ENCODE data around the gene SLC35F3. TPM values are rescaled to one million over a fixed set of nuclear protein-coding genes. Genes with fewer than 3 reads are reported as not detected.

Gene SLC35F3
- total RNA-seq, 8 experiments from 2014 or later, result 0.46 to 2.1 (median 0.71) TPM; not detected in 3

DNA sequence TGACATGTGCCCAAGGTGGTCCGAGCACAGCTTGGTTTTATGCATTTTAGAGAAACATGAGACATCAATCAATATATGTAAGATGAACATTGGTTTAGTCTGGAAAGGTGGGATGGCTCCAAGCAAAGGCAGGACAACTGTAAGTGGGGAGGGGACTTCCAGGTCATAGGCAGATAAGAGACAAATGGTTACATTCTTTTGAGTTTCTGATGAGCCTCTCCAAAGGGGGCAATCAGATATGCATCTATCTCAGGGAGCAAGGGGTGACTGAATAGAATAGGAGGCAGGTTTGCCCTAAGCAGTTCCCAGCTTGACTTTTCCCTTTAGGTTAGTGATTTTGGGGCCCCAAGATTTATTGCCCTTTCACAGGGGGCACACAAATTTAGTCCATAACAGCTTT lies 374.5 kb downstream of the SLC35F3 start:
- in situ Hi-C loops (cut with MboI; ENCODE audit: low pct_unique_long_range_greater_than_20kb in 2 of 9, low sequenced_read_pairs in 9 of 9, unreplicated experiment in 9 of 9), result no loop called here
- ATAC-seq (replicated peaks in 6 of 8), result no peak
- Histone ChIP-seq H3K4me3 (no peak overlapping the region), H3K27ac (no peak overlapping the region), H3K4me1 (replicated peaks in 1 of 2) (no peaks in the 10 kb centered on the region)
- WGBS, 10 experiments, result 0 to 88% (median 78%) methylated on average over 1 of the region's 1 CpG; no CpG with 5 or more reads in 6 of the 10 experiments

DNA sequence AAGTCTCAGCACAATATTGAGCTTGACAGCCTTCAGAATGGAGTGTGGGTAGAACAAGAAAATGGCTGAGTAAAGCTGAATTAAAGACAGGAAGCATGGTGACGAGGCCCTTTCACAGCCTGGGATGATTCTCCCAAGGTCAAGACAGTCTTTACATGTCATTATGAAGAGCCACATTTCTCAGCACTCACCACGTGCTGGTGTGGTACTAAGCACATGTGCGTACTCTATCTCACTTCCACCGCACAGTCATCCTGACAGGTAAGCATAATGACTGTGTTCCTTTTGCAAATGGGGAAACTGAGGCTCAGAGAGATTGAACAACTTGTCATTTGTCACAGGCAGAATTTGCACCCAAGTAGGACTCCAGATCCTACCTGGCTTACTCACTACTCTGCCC lies 376.0 kb downstream of the SLC35F3 start:
- no peak for ATAC-seq (replicated peaks in 6 of 8)
- in situ Hi-C loops (cut with MboI; ENCODE audit: low pct_unique_long_range_greater_than_20kb in 2 of 9, low sequenced_read_pairs in 9 of 9, unreplicated experiment in 9 of 9), result no loop called here
- no peak overlapping the region for H3K4me3 ChIP-seq
- no peak overlapping the region for H3K27ac ChIP-seq
- H3K4me1 ChIP-seq (replicated peaks in 1 of 2), result no peaks in the 10 kb centered on the region
- WGBS, 10 experiments, result 17 to 90% (median 45%) methylated on average over 1 to 4 of the region's 4 CpGs; no CpG with 5 or more reads in 2 of the 10 experiments

DNA sequence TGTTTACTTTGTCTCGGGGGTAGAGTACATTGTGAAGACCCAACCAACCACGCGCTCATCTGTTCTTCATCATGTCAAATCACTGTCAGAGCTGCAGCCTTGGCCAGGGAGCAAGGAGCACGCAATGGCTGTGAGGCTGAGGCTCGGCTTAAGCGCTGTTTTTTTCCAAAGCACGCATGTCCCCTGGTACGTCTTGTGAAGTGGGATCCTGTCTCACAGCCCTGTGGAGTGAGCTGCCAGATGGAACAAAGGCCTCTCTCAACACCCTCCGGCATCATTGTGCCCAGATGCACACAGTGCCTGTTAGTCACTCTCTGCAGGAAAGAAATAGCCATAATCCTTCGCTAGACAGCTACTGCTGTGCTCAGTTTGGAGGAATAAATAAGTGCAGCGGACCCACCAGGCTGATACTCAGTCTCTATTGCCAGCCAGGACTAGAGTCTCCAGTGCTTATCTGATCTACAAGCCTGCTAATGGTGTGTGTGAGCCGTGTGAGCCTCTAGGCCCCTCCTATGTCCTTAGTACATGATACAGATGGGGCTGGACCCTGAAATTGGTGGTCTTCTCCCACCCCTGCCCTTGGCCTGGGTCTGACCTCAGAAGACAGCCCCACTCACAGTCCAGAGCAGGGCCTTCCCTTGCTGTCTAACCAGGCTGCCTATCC lies 377.5 kb downstream of the SLC35F3 start:
- in situ Hi-C loops (cut with MboI; ENCODE audit: low pct_unique_long_range_greater_than_20kb in 2 of 9, low sequenced_read_pairs in 9 of 9, unreplicated experiment in 9 of 9), result no loop called here
- Histone ChIP-seq H3K27ac (no peak overlapping the region), H3K4me3 (no peak overlapping the region), H3K4me1 (replicated peaks in 1 of 2) (no peaks in the 10 kb centered on the region)
- peak in 3 of 8 experiments; percentile 67 to 91 (median 88) for ATAC-seq (replicated peaks in 6 of 8)
- 0 to 90% (median 60%) methylated on average over 1 to 10 of the region's 12 CpGs; no CpG with 5 or more reads in 1 of the 10 experiments for WGBS, 10 experiments

DNA sequence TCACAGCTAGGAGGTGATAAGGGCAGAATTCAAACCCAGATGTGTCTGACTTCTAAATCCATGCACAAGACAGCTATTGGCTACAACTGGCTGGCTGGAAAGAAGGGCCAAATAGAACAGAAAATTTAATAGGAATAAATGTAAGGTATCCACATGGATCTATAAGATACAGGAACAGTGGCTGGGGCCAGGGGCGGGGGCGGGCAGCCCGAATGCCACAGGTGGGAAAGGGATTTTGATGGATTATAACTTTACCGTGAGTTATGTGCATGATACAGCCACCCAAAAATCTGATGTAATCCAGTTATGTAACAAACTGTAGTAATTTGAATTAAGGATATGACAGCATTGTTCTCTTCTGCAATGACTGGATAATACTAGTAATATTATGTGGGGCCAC lies 381.7 kb downstream of the SLC35F3 start:
- ATAC-seq (replicated peaks in 6 of 8), result no peak
- in situ Hi-C loops (cut with MboI; ENCODE audit: low pct_unique_long_range_greater_than_20kb in 2 of 9, low sequenced_read_pairs in 9 of 9, unreplicated experiment in 9 of 9), result no loop called here
- 0 to 100% (median 92%) methylated on average over 1 to 4 of the region's 4 CpGs; no CpG with 5 or more reads in 4 of the 10 experiments for WGBS, 10 experiments

DNA sequence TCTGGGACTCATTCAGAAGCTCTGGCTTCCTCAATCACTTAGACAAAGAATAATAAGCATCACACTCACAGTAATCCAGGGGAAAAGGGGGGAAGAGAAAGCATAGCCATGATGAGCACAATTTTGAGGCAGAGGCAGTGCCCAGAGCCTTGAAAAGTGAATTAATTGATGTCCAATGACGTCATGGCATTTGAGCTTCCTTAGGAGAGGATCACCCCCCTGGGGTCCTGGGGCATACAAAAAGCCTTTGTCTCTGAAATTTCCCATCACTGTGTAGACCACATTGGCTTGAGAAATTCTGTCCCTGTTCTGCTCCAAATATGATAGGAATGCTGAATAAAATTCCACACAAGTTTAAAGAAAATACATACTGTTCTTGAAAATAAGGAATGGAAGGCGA lies 384.5 kb downstream of the SLC35F3 start:
- no peaks in the 10 kb centered on the region for H3K4me1 ChIP-seq (replicated peaks in 1 of 2)
- no peak for ATAC-seq (replicated peaks in 6 of 8)
- H3K4me3 ChIP-seq, result no peak overlapping the region
- in situ Hi-C loops (cut with MboI; ENCODE audit: low pct_unique_long_range_greater_than_20kb in 2 of 9, low sequenced_read_pairs in 9 of 9, unreplicated experiment in 9 of 9), result no loop called here
- no peak overlapping the region for H3K27ac ChIP-seq
- 0 to 87% (median 69%) methylated on average over 1 to 2 of the region's 2 CpGs; no CpG with 5 or more reads in 1 of the 10 experiments for WGBS, 10 experiments

More for the DNA sequence above, 381.7 kb downstream of the SLC35F3 start:
- Histone ChIP-seq H3K4me3 (no peak overlapping the region), H3K4me1 (replicated peaks in 1 of 2) (no peaks in the 10 kb centered on the region), H3K27ac (no peak overlapping the region)

DNA sequence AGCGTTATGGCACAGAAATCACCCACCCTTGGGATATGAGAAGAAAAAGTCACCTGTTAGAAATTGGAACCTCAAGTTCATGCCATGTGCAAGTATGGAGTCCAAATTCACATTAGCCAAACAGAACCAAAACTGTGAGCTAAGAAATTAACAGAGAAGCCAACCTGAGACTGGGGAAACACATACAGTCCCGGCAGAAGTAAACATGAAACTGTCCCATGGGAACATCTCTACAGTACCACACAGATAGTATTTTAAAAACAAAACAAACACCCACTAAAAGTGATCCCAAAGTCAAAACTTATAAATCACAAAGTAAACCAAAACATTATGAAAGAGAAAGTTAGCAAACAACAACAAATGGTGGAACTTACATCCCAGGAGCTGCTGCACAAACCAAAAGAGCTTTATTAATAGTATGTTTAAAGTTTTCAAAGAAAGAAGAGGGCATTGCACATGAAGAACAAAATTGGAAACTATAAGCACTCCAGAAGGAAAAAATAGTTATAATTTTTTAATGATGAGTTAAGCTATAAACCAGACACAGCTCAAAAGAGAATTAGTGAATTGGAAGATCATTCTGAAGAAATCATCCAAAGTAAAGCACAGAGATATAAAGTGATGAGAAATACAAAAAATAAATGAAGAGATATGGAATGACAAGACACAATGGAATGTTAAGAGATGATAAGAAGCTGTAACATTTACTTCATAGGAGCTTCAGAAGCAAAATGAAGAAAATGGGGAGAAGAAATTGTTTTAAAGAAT lies 385.2 kb downstream of the SLC35F3 start:
- Histone ChIP-seq H3K27ac (no peak overlapping the region), H3K4me1 (replicated peaks in 1 of 2) (no peaks in the 10 kb centered on the region), H3K4me3 (no peak overlapping the region)
- ATAC-seq (replicated peaks in 6 of 8), result no peak
- WGBS, 10 experiments, result 0 to 92% (median 72%) methylated on average over 1 to 2 of the region's 2 CpGs; no CpG with 5 or more reads in 2 of the 10 experiments
- in situ Hi-C loops (cut with MboI; ENCODE audit: low pct_unique_long_range_greater_than_20kb in 2 of 9, low sequenced_read_pairs in 9 of 9, unreplicated experiment in 9 of 9), result no loop called here

DNA sequence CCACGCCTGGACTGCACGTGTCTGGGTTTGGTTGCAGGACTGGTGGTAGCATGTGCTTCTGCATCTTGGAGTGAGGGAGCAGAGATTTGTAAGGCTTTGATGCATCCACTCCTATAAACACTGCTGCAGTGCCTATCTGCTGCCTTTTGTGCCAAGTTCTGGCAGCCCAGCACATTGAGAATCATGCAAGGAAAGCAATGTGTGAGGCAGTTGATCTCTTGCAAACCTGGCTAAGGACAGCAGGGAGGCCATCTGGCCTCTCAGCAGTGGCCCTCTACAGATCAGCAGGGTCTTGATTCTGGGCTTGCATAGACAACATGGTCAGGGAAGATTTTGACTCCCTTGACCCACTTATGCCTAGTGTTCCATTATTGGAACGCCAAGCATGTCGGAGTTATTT lies 387.5 kb downstream of the SLC35F3 start:
- no peaks in the 10 kb centered on the region for H3K4me1 ChIP-seq (replicated peaks in 1 of 2)
- H3K4me3 ChIP-seq, result no peak overlapping the region
- no peak for ATAC-seq (replicated peaks in 6 of 8)
- H3K27ac ChIP-seq, result no peak overlapping the region
- 8 to 100% (median 90%) methylated on average over 1 to 4 of the region's 4 CpGs; no CpG with 5 or more reads in 3 of the 10 experiments for WGBS, 10 experiments
- in situ Hi-C loops (cut with MboI; ENCODE audit: low pct_unique_long_range_greater_than_20kb in 2 of 9, low sequenced_read_pairs in 9 of 9, unreplicated experiment in 9 of 9), result no loop called here

- Histone ChIP-seq H3K4me1 (replicated peaks in 1 of 2) (no peaks in the 10 kb centered on the region), H3K27ac (no peak overlapping the region), H3K4me3 (no peak overlapping the region)
- 0 to 100% (median 100%) methylated on average over 1 to 2 of the region's 2 CpGs; no CpG with 5 or more reads in 5 of the 10 experiments for WGBS, 10 experiments
- in situ Hi-C loops (cut with MboI; ENCODE audit: low pct_unique_long_range_greater_than_20kb in 2 of 9, low sequenced_read_pairs in 9 of 9, unreplicated experiment in 9 of 9), result no loop called here
- ATAC-seq (replicated peaks in 6 of 8), result no peak
Measured at GRCh38 chr1:234292548-234292947, 388.1 kb downstream of the SLC35F3 start.

DNA sequence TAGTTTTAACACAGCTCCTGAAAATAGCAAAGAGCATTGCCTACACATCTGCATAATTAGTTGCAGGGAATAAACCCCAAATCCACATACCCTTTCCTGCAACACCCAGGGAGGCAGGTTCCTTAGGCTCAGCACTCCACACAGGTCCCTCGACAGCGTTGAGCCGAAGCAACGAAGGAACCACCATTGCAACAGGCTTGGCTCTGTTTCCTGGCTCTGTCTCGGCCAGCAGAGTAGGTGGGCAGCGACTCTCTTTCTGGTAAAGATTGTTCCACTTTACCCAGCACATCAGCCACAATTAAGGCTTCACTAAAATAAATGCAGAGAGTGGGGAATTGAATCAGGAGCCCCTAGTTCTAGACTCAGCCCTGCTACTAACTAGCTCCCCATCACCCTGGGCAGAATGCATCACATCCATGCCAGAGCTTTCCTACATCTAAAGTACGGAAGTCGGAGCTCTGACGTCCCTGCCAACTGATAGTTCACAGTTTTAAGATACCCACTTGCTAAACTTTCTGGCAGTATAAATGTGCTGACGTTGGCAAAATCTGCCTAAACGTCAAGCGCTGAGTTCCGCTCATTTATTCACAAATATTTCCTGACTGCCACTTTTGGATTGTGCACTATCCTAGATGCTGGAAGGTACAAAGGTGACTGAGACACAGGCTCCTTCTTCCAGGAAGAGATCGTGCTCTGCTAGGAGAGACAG lies 389.8 kb downstream of the SLC35F3 start:
- ATAC-seq (replicated peaks in 6 of 8), result no peak
- WGBS, 10 experiments, result 0 to 94% (median 60%) methylated on average over 1 to 14 of the region's 14 CpGs; no CpG with 5 or more reads in 2 of the 10 experiments

GRCh38 chr1:234295068-234295467 lies 390.6 kb downstream of the SLC35F3 start:
- WGBS, 10 experiments, result 0 to 70% (median 32%) methylated on average over 2 to 5 of the region's 5 CpGs; no CpG with 5 or more reads in 2 of the 10 experiments
- no peak for ATAC-seq (replicated peaks in 6 of 8)
- in situ Hi-C loops (cut with MboI; ENCODE audit: low pct_unique_long_range_greater_than_20kb in 2 of 9, low sequenced_read_pairs in 9 of 9, unreplicated experiment in 9 of 9), result no loop called here
- no peak overlapping the region for H3K4me3 ChIP-seq
- no peaks in the 10 kb centered on the region for H3K4me1 ChIP-seq (replicated peaks in 1 of 2)
- no peak overlapping the region for H3K27ac ChIP-seq

More for the DNA sequence above, 389.8 kb downstream of the SLC35F3 start:
- in situ Hi-C loops (cut with MboI; ENCODE audit: low pct_unique_long_range_greater_than_20kb in 2 of 9, low sequenced_read_pairs in 9 of 9, unreplicated experiment in 9 of 9), result no loop called here
- H3K4me1 ChIP-seq (replicated peaks in 1 of 2), result no peaks in the 10 kb centered on the region
- H3K27ac ChIP-seq, result no peak overlapping the region
- H3K4me3 ChIP-seq, result no peak overlapping the region

DNA sequence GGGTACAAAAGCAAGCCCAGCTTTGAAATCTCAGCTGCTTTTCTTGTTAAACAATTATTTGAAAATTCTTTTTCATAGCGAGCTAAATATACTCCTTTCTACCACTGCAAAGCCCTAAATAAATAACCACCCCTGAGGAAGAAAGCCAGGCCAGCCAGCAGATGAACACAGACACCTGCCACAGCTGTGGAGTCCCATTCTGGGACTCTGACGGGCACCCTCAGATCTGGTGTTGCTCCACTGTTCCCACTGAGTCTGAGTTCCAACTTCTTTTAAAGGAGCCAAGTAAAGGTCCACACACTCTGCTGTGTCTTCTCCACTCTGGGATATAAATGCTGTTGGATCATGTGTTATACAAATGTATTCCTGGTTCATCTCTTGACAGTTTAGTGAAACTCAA lies 391.1 kb downstream of the SLC35F3 start:
- ATAC-seq (replicated peaks in 6 of 8), result no peak
- no peaks in the 10 kb centered on the region for H3K4me1 ChIP-seq (replicated peaks in 1 of 2)
- H3K27ac ChIP-seq, result no peak overlapping the region
- no peak overlapping the region for H3K4me3 ChIP-seq
- 0 to 100% (median 86%) methylated on average over 1 to 2 of the region's 2 CpGs; no CpG with 5 or more reads in 3 of the 10 experiments for WGBS, 10 experiments
- in situ Hi-C loops (cut with MboI; ENCODE audit: low pct_unique_long_range_greater_than_20kb in 2 of 9, low sequenced_read_pairs in 9 of 9, unreplicated experiment in 9 of 9), result no loop called here

- no peak overlapping the region for H3K4me3 ChIP-seq
- ATAC-seq (replicated peaks in 6 of 8), result no peak
- 0 to 84% (median 58%) methylated on average over 1 to 4 of the region's 4 CpGs; no CpG with 5 or more reads in 1 of the 10 experiments for WGBS, 10 experiments
- H3K4me1 ChIP-seq (replicated peaks in 1 of 2), result no peaks in the 10 kb centered on the region
- in situ Hi-C loops (cut with MboI; ENCODE audit: low pct_unique_long_range_greater_than_20kb in 2 of 9, low sequenced_read_pairs in 9 of 9, unreplicated experiment in 9 of 9), result no loop called here
- H3K27ac ChIP-seq, result no peak overlapping the region
Measured at GRCh38 chr1:234296496-234296895, 392.0 kb downstream of the SLC35F3 start.

DNA sequence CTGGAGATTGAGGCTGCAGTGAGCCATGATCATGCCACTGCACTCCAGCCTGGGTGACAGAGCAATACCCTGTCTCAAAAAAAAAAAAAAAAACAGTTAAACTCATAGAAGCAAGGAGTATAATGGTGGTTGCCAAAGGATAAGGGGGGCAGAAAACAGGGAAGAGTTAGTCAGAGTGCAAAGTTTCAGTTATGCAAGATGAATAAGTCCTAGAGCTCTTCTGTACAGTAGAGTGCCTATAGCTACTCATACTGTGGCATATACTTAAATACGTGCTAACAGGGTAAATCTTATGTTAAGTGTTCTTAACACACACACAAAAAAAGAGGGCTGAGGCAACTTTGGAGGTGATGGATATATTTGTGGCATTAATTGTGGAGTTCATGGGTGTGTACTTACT lies 393.2 kb downstream of the SLC35F3 start:
- 0 to 100% (median 61%) methylated on average over 1 of the region's 1 CpG; no CpG with 5 or more reads in 2 of the 10 experiments for WGBS, 10 experiments
- Histone ChIP-seq H3K27ac (no peak overlapping the region), H3K4me3 (no peak overlapping the region), H3K4me1 (replicated peaks in 1 of 2) (no peaks in the 10 kb centered on the region)
- ATAC-seq (replicated peaks in 6 of 8), result no peak
- in situ Hi-C loops (cut with MboI; ENCODE audit: low pct_unique_long_range_greater_than_20kb in 2 of 9, low sequenced_read_pairs in 9 of 9, unreplicated experiment in 9 of 9), result no loop called here

All from motor neuron (in vitro differentiated cells).